ENCODE data around the gene KRTAP9-3. TPM values are rescaled to one million over a fixed set of nuclear protein-coding genes. Genes with fewer than 3 reads are reported as not detected.

The KRTAP9-3 gene
- total and polyA plus RNA-seq, 2 experiments from 2014 or later, result not detected

- DNase-seq (ENCODE audit: low spot score) (no peak), ATAC-seq (no peak)
- H3K79me2 ChIP-seq (replicated peaks; ENCODE audit: insufficient read depth), result no peaks in the 10 kb centered on the region
- H3K27ac Mint-ChIP-seq, result no peak overlapping the region
- no peaks in the 10 kb centered on the region for H3K27me3 ChIP-seq (ENCODE audit: insufficient read depth)
- no peaks in the 10 kb centered on the region for H3K36me3 ChIP-seq (ENCODE audit: insufficient read depth)
- no peaks in the 10 kb centered on the region; the same call in 2 of the 3 replicates for H3K9me3 Mint-ChIP-seq
- H3K9me2 ChIP-seq (ENCODE audit: insufficient read depth), result peaks cover 3% of the 10 kb centered on the region
- no peaks in the 10 kb centered on the region for H4K20me1 ChIP-seq (replicated peaks; ENCODE audit: insufficient read depth)
- peaks cover 4% of the 10 kb centered on the region; the same call in 2 of the 3 replicates for H3K4me1 Mint-ChIP-seq
- H3K4me2 ChIP-seq, result no peak overlapping the region
- H3K27ac ChIP-seq (ENCODE audit: low read depth), result no peak overlapping the region
- no peak overlapping the region for H2AFZ ChIP-seq
- no peaks in the 10 kb centered on the region for H3K4me1 ChIP-seq (ENCODE audit: insufficient read depth)
- no peak overlapping the region for H3K4me3 Mint-ChIP-seq
- TF ChIP-seq ZNF331 (CRISPR knock-in tag; IDR thresholded peaks at IDR 0.05; ENCODE audit: low read depth) (no peak), NANOG (IDR thresholded peaks at IDR 0.05; ENCODE audit: borderline replicate concordance) (no peak), REST (IDR thresholded peaks at IDR 0.05; ENCODE audit: unreplicated experiment) (no peak), ZNF462 (CRISPR knock-in tag; IDR thresholded peaks at IDR 0.05) (no peak), CTCF (conservative IDR thresholded peaks at IDR 0.05; ENCODE audit: low read depth in 2 of 2) (no peak), JUNB (IDR thresholded peaks at IDR 0.05; ENCODE audit: unreplicated experiment) (no peak), CREB1 (CRISPR knock-in tag; IDR thresholded peaks at IDR 0.05; ENCODE audit: low read depth) (no peak), ZNF114 (CRISPR knock-in tag; IDR thresholded peaks at IDR 0.05) (no peak)
- H3K27me3 Mint-ChIP-seq (ENCODE audit: insufficient read depth, low read depth, poor library complexity), result peaks cover 6% of the 10 kb centered on the region
- no peak overlapping the region for H3K4me3 ChIP-seq
- H3F3A ChIP-seq (replicated peaks; ENCODE audit: low read depth), result no peaks in the 10 kb centered on the region
- H3K36me3 Mint-ChIP-seq (ENCODE audit: low read depth), result no peaks in the 10 kb centered on the region
Measured at GRCh38 chr17:41258406-41258805, 26.2 kb downstream of the KRTAP9-3 start.
